GM23338 (cell line): ENCODE measurements around the gene POU2AF3.

Experiments
- CTCF ChIP-seq, 2 experiments: fragments of 200-600 bp in 1 of 2; sonication (generic) in 1 of 2; conservative IDR thresholded peaks; 2 replicates each; pipeline versions ENCODE4 v1.5.1 to v1.6.1; 2016 to 2017; ENCODE audit warnings: antibody characterized with exemption in 2 of 2, low read depth in 2 of 2, mild to moderate bottlenecking in 2 of 2, moderate library complexity in 1 of 2
- EZH2 ChIP-seq: fragments of 200-600 bp; sonication (generic); IDR thresholded peaks from one replicate; pipeline ENCODE4 v1.8.0; 2017; ENCODE audit warnings: antibody characterized with exemption, mild to moderate bottlenecking, low read depth; ENCODE audit not compliant: unreplicated experiment
- JUNB ChIP-seq: IDR thresholded peaks from one replicate; pipeline ENCODE4 v1.6.1; 2016; ENCODE audit warnings: antibody characterized with exemption; ENCODE audit not compliant: unreplicated experiment
- POLR2AphosphoS5 ChIP-seq: IDR thresholded peaks from 2 replicates; pipeline ENCODE4 v1.6.1; 2016; ENCODE audit warnings: antibody characterized with exemption, low read depth
- ZNF331 ChIP-seq: fragments of 250-450 bp; sonication (Bioruptor Pico); IDR thresholded peaks from 2 replicates; pipeline ENCODE4 v1.5.0; 2020; ENCODE audit warnings: low read depth, mild to moderate bottlenecking, moderate library complexity

- TF ChIP-seq POLR2AphosphoS5 (no peak), CTCF (conservative IDR thresholded peaks at IDR 0.05; ENCODE audit: low read depth in 2 of 2) (no peak), EZH2 (no peak), JUNB (no peak), ZNF331 (CRISPR knock-in tag) (no peak)
These were observed 20.9 kb downstream of the POU2AF3 start for GRCh38 chr11:111319296-111319695.
